NCI-H345 (cell line): Measurements from ENCODE around the gene HEY2.
"Not testable (repeated sequence)": the region's sequence is repeated elsewhere in the genome, so short reads cannot be mapped to it uniquely, and the experiment has no call there.

Experiments used
- DNase-seq: peaks from one replicate; lab custom pipeline; 2025; lab: John Stamatoyannopoulos, UW

The HEY2 gene

DNA sequence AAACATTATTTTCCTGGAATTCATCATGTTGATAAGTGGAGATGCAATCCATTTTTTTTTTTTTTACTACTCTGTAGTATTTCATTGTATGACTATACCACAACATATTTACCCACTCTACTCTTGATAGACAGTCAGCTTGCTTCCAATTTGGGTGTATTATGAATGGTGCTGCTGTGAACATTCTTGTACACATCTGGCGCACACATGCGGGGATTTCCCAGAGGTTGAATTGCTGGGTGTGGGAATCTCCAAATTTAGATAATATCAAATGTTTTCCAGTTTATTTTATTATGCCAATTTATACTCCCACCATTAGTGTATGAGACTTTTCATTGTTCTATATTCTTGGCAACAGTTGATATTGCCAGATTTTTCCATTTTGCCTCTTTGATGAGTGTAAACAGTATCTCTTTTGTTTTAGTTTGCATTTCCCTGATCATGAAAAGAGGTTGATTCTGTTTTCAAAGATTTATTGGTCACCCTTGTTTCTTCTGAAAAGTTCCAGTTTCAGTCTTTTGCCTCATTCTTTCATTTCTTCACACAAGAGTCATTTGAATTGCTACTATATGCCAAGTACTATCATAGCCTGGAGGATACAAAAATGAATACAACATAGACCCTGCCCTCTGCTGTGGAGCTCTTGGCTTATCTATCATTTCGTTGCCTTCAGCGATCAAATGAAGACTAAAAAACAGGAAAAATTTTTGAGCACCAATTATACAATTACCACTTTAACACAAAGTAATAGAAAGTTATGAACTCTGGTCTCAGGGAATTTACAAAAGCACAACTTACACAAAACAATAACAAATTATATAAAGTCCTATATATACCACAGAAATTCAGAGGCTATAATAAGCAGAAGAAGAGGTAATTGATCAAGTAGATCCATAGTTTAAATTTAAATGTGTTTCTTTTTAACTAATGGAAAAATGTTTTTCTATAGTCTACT, 24.2 kb downstream of the HEY2 start:
- DNase-seq = no peak

DNA sequence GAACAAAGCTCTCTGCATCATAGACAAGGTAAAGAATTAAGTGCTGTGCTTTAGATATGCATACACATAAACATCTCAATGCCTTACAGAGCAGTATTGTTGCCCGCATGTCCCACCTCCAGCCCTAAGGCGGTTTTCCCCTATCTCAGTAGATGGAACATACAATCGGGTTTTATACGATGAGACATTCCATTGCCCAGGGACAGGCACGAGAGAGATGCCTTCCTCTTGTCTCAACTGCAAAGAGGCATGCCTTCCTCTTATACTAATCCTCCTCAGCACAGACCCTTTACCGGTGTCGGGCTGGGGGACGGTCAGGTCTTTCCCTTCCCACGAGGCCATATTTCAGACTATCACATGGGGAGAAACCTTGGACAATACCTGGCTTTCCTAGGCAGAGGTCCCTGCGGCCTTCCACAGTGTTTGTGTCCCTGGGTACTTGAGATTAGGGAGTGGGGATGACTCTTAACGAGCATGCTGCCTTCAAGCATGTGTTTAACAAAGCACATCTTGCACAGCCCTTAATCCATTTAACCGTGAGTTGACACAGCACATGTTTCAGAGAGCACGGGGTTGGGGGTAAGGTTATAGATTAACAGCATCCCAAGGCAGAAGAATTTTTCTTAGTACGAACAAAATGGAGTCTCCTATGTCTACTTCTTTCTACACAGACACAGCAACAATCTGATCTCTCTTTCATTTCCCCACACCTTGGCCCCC, 26.8 kb downstream of the HEY2 start:
- DNase-seq = not testable (repeated sequence)

DNA sequence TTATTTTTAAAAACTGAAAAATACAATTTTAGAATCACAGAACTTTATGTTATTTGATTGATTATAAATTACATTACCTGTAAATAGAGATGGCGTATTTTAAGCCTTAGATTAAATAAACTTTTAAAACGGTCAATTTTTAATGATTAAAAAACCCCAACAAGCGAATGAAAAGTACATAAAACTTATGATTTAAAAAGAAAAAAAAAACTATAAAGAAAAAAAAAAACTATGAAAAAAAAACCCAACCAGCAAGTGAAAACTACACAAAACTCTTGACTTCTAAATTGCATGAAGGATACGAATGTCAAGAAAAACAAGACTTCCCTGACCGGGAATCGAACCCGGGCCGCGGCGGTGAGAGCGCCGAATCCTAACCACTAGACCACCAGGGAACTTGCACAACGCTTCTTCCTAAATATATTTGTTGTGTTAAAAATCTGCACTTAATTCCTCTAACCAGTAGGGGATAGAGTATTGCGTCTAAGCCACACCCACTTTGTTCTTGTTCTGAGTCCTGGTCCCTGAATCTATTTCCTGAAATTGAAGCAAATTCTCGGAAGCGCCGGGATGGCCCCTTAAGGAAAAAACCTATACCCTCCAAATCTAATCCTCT, 30.6 kb downstream of the HEY2 start:
- peak; percentile 94 for DNase-seq

DNA sequence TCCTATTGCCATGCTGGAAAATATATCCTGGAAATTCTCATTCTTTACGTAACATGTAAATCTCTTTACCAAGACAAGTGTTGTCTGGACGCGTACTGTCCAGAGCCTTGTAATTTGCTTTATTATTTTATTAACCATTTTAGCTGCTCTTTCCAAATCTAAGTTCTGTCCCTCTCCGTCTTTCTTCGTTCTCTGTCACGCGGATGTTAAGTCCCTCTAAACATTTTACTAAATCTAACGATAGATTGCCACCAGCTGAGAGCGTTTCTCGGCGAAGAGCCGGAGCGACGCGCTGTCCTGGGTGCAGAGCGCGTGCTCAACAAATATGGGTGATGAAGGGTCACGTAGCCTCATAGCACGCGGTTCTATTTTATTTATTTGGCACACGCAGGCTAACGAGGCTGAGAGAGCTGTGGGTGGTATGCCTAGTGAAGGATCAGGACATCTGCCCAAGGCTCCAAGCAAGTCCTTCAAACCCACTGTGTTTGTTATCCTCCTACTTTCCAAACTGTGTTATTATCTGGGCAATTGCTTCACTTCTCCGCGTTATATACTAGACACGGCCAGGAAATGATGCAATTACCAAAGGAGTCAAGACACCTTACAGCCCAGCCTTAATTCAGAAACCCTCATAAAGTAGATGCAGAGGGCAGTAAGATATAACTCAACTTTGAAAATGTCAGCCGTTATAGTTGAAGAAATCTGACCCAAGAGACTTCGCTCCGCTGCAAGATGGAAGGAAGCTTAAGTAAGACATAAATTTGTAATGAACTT, 31.3 kb downstream of the HEY2 start:
- DNase-seq = peak; percentile 71

DNA sequence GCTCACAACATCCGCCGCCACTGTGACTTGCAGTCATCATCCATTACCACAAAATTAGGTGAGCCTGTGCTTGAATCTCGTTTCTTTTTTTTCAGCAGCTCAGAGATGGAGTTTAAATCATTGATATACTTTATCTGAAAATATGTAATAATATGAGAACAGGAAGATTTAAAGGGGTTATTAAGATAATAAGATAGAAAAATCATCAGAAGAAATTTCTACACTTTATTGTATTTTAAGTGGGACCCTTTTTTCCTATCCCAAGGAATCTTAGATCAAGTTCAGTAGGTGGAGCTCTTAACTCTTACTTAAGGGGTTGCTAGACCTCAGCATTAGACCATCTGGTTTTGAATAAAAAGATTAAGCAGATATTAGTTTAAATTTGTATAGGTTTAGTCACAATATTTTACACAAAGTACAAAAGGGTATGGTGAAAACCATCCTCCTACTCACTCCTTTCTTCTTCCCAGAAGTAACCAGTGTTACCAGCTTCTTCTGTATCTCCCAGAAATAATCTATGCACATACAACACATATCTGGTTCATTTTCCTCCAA, 32.0 kb downstream of the HEY2 start:
- no peak for DNase-seq

DNA sequence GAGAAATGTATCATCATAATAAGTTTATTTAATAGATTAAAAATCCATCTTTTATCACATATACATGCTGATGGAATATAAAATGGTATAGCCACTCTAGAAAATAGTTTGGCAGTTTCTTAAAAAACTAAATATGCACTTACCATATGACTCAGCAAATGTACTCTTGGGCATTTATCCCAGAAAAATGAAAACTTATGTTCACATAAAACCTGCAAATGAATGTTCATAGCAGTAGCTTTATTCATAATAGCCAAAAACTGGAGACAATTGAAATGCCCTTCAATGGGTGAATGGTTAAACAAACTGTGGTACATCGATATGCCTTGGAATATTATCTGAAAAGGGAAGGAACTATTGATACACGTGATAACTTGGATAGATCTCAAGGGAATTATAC, 34.9 kb downstream of the HEY2 start:
- no peak for DNase-seq

DNA sequence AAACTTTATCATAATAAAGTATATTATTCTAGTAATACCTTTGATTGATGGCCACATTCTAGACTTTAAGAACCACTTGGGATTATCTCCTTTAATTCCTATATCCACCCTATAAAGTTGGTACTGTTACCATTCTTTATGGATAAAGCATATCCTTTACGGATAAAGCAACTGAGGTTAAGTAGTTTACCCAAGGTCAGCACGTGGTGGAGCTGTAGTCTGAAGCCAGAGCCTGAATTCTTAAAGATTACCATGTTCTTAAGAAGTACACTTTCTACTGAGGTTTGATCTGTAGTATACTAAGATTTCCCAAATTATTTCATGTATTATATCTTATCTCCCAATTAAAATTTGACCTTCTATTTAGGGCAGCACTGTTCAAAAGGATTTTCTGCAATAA, 38.4 kb downstream of the HEY2 start:
- no peak for DNase-seq

DNA sequence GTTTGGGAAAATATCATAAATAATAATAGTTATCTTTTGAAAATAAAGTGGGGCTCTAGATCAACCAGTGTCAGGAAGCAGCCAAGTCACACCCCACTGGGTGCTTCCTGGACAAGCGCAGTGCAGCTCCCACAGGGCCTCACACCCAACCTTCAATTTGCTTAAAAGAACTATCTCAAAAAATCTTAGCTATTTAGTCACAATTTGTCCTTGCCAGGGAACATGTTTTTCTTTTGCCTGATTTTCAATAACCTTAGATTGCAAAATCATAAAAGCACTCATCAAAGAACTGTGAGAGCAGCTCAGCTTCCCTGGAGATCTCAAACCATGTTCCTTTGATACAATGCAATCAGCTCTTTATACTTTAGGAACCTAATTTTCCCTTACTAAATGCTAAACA, 39.7 kb downstream of the HEY2 start:
- DNase-seq = no peak

DNA sequence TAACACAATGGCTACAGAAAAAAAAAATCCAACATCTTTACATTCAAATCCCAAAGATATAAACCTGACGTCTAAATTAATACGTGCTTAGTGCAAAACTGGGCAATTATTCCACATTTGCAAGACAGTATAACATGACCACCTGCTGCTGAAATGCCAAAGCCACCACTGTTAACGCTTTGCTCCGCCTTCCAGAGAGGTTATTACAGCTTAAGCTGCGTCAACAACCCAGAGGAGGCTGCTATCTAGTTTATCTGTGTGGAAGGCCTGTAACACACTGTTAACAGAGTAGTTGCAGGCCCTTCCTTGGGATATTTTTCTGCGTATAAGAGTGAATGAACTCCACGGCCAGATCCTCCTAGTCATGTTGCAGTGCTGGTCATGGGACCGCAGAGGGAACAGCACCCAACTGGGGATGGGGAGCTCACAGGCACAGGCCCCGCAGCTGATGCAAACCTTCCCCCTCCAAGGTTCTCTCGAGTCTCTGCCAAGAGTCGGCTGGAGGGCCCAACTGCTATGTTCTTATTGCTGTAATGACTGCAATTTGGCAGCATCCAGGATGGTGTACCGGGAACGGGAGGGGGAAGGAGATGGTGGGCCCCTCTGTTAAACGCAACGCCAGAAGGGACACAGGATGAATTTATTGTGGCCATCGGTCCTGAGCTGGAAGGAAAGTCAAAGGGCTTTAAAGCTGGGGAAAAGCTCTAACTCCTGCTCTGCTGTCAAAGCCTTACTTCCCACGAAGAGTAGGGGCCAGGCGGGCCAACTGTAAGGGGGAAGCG, 40.3 kb downstream of the HEY2 start:
- peak; percentile 85 for DNase-seq

DNA sequence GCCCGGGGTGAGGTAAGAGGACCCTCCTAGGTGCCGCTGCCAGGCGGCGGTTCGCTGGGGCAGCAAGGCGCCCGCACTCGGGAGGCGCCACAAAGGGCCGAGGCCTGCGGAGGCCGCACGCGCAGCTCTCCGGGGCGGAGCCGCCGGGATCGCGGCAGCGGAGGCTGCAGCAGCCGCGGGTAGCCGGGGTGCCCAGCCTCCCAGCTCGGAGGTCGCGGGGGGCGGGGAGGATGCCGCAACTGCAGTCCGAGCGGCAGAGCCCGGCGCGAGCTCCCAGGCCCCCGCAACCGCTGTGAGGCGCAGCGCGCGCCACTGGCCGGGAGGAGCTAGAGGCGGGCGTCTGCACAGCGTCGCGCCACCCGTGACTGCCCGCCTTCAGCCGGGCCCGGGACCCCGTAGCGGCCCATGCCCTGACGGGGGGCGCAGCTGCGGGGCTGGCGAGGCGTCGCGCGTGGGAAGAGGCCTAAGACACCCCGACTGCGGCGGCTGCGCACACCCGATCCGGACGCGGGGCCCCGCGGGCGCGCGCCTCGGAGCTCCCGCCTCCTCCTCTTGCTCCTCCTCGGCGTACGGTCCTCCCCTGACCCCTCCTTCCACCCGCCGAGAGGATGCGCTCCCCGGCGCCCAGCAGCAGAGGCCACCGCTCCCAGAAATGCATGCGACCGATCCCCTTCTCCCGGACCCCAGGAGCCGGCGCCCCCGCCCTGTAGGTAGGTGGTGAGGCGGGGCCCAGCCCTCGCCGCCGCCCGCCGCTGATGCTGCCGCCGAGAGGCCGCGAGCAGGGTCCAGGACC, 41.1 kb downstream of the HEY2 start, which contains the start of gene NCOA7:
Gene NCOA7, plus strand, starts transcription at position 603 of the 793 bp plus-strand sequence. CDS start 24,395 bp downstream, outside the sequence.
- peak; percentile 86 for DNase-seq

DNA sequence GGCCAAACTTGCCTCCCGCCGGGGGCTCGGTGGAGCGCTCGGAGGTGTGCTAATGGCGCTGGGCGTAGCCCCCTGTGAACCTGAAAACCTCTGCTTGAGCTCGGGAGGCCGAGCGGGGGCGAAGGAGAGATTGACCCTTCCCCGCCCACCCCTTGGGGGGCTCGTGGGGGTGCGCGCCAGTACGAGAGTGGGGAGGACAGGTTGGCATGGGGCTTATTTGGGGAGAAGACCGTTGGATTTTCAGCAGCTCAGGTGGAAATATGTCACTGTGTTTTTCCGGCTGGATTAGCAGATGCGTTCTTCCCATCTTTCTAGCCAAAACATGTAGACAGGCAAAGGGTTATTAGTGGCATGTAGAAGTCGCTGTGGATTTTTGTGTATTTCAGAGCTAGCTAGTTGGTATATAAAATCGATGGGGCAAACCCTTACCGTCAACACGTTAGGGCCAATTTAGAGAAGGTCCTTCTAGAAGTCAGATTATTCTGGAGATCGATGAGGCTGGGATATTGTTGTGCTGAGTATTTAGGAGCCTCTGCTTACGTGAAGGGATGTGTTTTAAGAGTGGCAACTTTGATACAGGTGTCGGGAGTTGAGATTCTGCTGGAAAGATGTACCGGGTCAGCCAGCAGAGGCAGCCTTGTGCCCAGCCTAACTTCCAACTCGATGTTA, 41.9 kb downstream of the HEY2 start:
- DNase-seq = peak; percentile 63

DNA sequence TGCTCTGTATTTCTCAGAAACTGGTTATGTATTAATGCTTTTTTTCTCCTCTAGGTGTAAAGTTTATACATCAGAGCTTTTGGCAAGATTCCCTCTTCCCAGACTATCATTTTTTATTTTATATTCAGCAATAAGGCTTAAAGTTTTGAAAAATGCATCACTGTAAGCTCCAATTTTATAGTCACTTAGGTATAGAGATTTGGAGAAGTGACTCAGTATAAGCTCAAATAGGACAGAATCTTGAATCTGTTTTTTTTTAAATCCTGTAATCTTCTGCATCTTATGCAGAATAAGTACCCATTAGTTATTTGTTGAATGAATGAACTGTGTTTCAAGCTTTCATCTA, 42.4 kb downstream of the HEY2 start:
- no peak for DNase-seq

DNA sequence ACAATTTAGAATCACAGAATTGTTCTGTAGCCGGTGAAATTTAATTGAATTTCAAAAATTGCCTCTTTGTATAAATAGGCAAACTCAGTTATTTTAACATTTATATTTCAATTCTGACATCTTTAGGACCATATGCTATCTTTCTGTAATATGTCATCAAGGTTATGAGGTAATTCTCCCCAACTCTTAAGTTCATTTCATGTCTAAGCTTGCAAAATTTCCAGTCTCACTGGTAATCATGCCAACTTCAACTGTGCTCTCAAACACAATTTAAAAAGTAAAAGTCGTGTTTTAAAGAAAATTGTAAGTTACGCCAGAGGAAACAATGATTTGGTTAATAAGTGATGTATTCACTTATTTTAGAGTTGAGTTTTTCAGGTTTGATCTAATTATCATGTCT, 42.7 kb downstream of the HEY2 start:
- no peak for DNase-seq

DNA sequence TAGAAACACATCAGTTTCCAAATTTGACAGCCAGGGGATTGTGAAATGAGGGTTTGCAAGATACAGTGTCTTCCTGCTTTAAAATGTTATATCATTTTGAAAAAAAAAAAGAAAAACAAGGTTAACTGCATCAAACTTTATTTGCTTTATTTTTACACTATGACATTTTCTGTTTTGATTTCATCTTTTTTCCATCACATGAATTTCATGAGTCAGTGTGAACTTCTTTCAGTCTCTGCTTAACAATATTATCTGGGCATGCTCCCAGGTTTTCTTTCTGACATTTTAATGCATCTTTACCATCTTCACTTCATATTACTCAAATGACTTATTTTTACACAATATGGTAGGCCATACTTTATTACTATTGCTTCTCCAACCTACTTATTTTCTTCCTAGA, 43.2 kb downstream of the HEY2 start:
- no peak for DNase-seq

DNA sequence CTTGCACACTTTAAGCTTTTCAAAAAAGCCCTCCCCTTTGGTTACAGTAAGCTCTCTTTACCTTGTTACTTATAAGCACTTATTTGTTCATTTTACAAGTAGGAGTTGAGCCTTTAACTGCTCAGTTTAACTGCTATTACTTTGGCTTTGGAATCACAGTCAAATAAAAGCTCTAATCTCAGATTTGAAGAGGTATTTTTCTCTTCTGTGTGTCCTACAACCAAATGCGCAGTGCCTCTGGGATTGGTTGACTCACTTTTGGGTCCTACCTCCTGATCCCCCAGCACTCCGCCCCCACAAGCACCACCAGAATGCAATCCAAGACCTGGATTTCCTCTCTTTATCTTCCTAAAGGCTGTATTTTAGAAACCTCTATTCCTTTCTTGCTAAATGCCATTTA, 43.8 kb downstream of the HEY2 start:
- DNase-seq = no peak

DNA sequence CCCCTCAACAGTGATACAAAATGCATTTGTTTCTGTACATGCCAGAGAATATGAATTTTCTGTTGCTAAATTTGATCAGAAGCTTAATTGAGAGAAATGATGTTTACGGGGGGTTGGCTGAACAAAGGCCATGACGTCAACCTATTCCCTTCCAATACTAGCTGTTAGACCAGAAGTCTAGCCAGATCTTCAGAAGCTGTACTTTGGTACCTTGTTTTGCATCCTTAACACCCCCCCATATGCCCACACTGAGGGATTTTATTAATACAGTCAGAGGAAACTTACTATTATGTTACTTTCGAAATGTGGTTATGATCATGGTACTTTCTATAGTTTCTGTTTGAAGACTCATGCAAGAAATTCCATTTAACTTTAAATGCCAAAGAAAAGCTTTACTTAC, 44.4 kb downstream of the HEY2 start:
- no peak for DNase-seq

DNA sequence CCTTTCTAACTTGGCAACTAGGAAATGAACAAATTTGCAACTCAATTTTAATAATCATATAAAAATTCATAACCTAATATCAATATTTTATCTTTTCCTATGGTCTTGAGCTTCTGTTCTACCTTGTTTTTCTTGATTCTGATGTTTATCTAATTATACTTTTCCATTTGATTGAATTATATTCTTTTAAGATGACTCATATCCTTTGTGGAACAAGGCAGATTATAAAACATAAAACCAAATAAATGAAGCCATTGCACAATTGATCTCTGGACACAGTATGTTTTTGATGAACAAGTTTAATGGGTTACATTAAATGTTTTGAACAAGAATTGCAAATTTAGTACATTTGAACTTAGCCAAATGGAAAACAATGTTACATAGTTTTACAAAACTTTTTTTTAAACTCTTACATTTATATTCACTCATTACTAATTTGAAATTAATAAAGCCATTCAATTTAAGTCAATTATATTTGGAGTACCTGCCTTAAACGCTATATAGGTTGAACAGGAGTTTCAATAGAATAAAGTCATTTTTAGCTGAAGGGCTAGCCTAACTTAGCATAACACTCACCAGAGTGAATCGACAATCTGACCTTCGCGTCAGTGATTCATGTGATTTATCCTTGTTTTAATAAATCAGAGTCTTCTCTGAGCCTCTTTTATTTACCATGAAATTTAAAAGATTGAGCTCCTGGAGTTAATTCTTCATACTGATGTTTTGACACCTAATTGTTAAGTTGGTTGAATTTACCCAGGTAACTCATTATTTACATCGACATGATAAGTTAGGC, 45.1 kb downstream of the HEY2 start:
- DNase-seq = no peak

DNA sequence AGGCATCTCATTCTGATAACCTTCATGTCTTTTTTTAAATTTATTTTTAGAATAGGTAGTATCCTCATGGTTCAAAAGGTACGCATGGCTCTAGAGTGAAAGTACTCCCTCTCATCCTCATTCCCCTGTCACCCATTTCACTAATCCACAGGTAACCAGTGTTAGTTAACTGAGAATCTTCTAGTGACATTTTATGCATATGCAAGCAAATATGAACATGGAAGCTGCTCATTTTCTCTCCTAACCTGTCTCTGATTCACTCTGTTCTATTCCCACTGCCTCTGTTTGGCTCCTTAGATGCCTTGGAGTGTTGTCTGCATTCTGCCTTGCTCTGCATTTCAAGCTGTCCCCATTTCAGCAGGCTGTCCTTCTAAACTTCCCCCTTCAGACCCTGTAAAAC, 45.9 kb downstream of the HEY2 start:
- no peak for DNase-seq
